ENCODE measurements around the gene PIK3AP1. TPM values are rescaled to one million over a fixed set of nuclear protein-coding genes. Genes with fewer than 3 reads are reported as not detected.

PIK3AP1 gene
- total RNA-seq, 3 donors from 2014 or later, result 9.8 to 26.9 (median 14.2) TPM

DNA sequence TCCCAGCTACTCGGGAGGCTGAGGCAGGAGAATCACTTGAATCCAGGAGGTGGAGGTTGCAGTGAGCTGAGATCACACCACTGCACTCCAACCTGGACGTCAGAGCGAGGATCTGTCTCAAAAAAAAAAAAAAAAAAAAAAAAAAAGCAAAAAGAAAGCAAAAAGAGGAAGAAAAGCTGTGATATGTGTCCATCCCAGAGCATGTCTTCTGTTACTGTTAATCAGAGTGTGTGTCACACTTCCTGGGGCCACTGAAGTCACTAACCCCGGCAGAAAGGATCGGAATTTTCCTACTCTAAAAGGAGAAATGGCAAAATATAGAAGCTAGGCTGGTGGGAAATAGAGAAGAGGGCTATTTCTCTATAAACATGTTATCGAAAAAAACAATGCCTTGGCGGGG is 11.9 kb downstream of the PIK3AP1 start:
- Histone ChIP-seq H3K9me3 (no peaks in the 10 kb centered on the region), H3K4me1 (no peaks in the 10 kb centered on the region), H3K27me3 (no peaks in the 10 kb centered on the region), H3K27ac (no peak overlapping the region), H3K36me3 (no peaks in the 10 kb centered on the region), H3K4me3 (no peak overlapping the region)
- TF ChIP-seq POLR2A (IDR thresholded peaks at IDR 0.05), result no peak
- TF ChIP-seq, protein P1, sequence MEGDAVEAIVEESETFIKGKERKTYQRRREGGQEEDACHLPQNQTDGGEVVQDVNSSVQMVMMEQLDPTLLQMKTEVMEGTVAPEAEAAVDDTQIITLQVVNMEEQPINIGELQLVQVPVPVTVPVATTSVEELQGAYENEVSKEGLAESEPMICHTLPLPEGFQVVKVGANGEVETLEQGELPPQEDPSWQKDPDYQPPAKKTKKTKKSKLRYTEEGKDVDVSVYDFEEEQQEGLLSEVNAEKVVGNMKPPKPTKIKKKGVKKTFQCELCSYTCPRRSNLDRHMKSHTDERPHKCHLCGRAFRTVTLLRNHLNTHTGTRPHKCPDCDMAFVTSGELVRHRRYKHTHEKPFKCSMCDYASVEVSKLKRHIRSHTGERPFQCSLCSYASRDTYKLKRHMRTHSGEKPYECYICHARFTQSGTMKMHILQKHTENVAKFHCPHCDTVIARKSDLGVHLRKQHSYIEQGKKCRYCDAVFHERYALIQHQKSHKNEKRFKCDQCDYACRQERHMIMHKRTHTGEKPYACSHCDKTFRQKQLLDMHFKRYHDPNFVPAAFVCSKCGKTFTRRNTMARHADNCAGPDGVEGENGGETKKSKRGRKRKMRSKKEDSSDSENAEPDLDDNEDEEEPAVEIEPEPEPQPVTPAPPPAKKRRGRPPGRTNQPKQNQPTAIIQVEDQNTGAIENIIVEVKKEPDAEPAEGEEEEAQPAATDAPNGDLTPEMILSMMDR (IDR thresholded peaks at IDR 0.05), result no peak
- TF ChIP-seq POLR2AphosphoS5 (IDR thresholded peaks at IDR 0.05), result no peak
- intact Hi-C loops (cut with DNase I; ENCODE audit: low total_unique reads), result no loop called here
- DNase-seq (ENCODE audit: low spot score in 2 of 2), result no peak

DNA sequence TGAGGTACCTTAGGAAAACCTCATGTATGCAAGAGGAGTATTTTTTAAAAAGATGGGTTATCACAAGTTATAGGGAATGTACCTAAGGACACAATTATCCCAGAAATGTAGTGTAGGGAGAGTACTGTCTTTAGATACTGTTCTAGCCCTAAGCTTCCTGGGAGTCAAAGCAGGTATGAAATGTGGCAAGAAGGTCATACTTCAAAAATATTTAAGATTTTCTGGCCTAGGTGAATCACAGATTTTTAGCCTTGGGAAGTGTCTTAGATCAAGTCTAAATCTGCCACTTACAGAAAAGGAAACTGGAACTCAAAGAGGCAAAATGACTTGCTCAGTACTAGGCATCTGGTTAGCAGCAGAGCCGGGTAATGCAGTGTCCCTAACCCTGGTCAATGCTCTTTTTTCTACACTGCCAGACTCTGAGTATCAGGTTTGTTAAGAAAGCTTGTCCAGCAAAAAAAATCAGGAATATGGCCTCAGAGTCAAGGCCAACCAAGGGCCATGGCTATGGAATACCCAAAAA is 13.9 kb downstream of the PIK3AP1 start:
- no peaks in the 10 kb centered on the region for H3K9me3 ChIP-seq
- no peak overlapping the region for H3K4me3 ChIP-seq
- no peak for DNase-seq (ENCODE audit: low spot score in 2 of 2)
- H3K4me1 ChIP-seq, result no peaks in the 10 kb centered on the region
- no peaks in the 10 kb centered on the region for H3K36me3 ChIP-seq
- H3K27me3 ChIP-seq, result no peaks in the 10 kb centered on the region
- no peak overlapping the region for H3K27ac ChIP-seq
- intact Hi-C loops (cut with DNase I; ENCODE audit: low total_unique reads), result no loop called here
- no peak for TF ChIP-seq POLR2A (IDR thresholded peaks at IDR 0.05)
- TF ChIP-seq, protein P1 (IDR thresholded peaks at IDR 0.05), result no peak
- TF ChIP-seq POLR2AphosphoS5 (IDR thresholded peaks at IDR 0.05), result no peak

DNA sequence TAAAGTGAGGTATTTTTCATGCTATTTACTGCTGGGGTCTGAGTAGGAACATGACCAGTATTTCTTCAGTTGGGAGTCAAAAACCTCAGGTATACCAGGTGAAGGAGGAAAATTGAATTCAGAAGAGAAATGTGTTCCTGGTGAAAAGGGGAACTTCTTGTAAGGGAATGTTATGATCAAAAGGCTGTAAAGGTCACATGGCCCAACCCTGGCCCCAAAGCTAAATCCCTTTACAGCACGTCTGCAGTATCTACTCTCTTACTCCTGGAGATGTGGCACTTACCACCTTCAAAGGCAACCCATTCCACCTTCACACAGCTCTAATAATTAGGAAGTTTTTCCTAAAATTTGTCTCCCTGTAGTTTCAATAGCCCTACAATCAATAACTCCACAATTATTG is 15.2 kb downstream of the PIK3AP1 start:
- Histone ChIP-seq H3K27ac (no peak overlapping the region), H3K9me3 (no peaks in the 10 kb centered on the region), H3K4me3 (no peak overlapping the region), H3K27me3 (no peaks in the 10 kb centered on the region), H3K36me3 (no peaks in the 10 kb centered on the region), H3K4me1 (no peaks in the 10 kb centered on the region)
- DNase-seq (ENCODE audit: low spot score in 2 of 2), result no peak
- intact Hi-C loops (cut with DNase I; ENCODE audit: low total_unique reads), result no loop called here
- TF ChIP-seq POLR2AphosphoS5 (IDR thresholded peaks at IDR 0.05) (no peak), POLR2A (IDR thresholded peaks at IDR 0.05) (no peak)
- TF ChIP-seq, protein P1 (IDR thresholded peaks at IDR 0.05), result no peak

DNA sequence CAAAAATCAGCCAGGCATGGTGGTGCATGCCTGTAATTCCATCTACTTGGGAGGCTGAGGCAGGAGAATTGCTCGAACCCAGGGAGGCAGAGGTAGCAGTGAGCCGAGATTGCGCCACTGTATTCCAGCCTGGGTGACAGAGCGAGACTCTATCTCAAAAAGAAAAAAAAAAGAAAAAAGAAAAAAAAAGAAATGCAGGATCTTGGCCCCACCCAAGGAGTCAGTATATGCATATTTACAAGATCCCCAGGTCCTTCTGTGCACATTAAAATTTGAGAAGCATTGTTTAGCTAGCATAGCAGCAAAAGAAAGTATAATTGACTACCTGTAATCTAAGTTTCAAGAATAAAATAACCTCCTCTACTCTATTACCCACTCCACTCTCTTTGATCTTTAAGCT is 15.8 kb downstream of the PIK3AP1 start:
- TF ChIP-seq POLR2A (IDR thresholded peaks at IDR 0.05) (no peak), POLR2AphosphoS5 (IDR thresholded peaks at IDR 0.05) (no peak)
- TF ChIP-seq, protein P1 (IDR thresholded peaks at IDR 0.05), result no peak
- Histone ChIP-seq H3K27ac (no peak overlapping the region), H3K4me1 (no peaks in the 10 kb centered on the region), H3K27me3 (no peaks in the 10 kb centered on the region), H3K36me3 (no peaks in the 10 kb centered on the region), H3K9me3 (no peaks in the 10 kb centered on the region), H3K4me3 (no peak overlapping the region)
- intact Hi-C loops (cut with DNase I; ENCODE audit: low total_unique reads), result no loop called here
- DNase-seq (ENCODE audit: low spot score in 2 of 2), result no peak

DNA sequence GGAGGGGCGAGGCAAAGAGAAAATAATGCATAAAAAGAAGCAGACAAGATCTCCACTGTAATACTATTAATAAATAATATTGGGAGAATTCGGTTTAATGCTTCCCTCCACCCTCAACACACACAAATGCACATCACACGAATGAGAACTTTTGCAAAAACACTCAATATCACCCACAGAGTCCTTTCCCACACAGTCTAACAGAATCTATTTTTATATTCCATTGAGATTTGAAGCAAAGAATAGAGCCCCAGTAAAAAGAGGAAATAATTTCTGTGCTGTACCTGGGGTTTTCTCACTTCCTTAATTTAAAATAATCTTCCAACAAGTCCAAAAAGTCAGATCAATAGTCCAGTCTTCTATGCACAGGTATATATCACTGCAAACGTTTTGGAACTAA is 17.0 kb downstream of the PIK3AP1 start:
- DNase-seq (ENCODE audit: low spot score in 2 of 2), result no peak
- H3K4me3 ChIP-seq, result no peak overlapping the region
- H3K4me1 ChIP-seq, result no peaks in the 10 kb centered on the region
- no peak for TF ChIP-seq POLR2A (IDR thresholded peaks at IDR 0.05)
- no peak for TF ChIP-seq POLR2AphosphoS5 (IDR thresholded peaks at IDR 0.05)
- TF ChIP-seq, protein P1 (IDR thresholded peaks at IDR 0.05), result no peak
- no peaks in the 10 kb centered on the region for H3K27me3 ChIP-seq
- intact Hi-C loops (cut with DNase I; ENCODE audit: low total_unique reads), result no loop called here
- H3K9me3 ChIP-seq, result no peaks in the 10 kb centered on the region
- H3K27ac ChIP-seq, result no peak overlapping the region
- no peaks in the 10 kb centered on the region for H3K36me3 ChIP-seq
